ENCODE data around the gene SPX.

Gene SPX

GRCh38 chr12:21547437-21547836 is 21.3 kb downstream of the SPX start:
- Histone ChIP-seq H4K91ac (ENCODE audit: low read depth, low read length) (no peak overlapping the region), H2BK120ac (ENCODE audit: insufficient read depth, low read length, poor library complexity) (no peak overlapping the region), H3K27me3 (ENCODE audit: insufficient read depth, low read length) (no peaks in the 10 kb centered on the region), H4K8ac (ENCODE audit: low read depth, low read length) (no peak overlapping the region), H3K18ac (ENCODE audit: low read length) (no peak overlapping the region), H3K23ac (ENCODE audit: low read length) (no peak overlapping the region), H3K27ac (ENCODE audit: low read depth, low read length) (no peak overlapping the region), H2BK12ac (ENCODE audit: low read length) (no peak overlapping the region), H2AFZ (ENCODE audit: insufficient read depth, low read length, poor library complexity) (no peak overlapping the region), H3K9ac (ENCODE audit: low read length) (no peak overlapping the region), H3K4me3 (ENCODE audit: low read depth, low read length) (no peak overlapping the region), H2AK5ac (ENCODE audit: low read length) (no peak overlapping the region), H3K4ac (ENCODE audit: low read depth, low read length) (no peak overlapping the region), H3K4me1 (ENCODE audit: control insufficient read depth in 1 of 2, insufficient read depth in 2 of 2, low read length in 2 of 2) (peaks cover 0 to 2% of the 10 kb centered on the region in 2 experiments), H3K9me3 (ENCODE audit: insufficient read depth, low read depth, low read length) (no peaks in the 10 kb centered on the region), H2BK5ac (ENCODE audit: low read depth, low read length, poor library complexity) (no peak overlapping the region), H3K79me2 (ENCODE audit: control insufficient read depth, insufficient read depth, low read length, poor library complexity) (no peaks in the 10 kb centered on the region), H3K4me2 (ENCODE audit: low read length) (no peak overlapping the region), H3K36me3 (ENCODE audit: control insufficient read depth in 1 of 2, insufficient read depth in 2 of 2, low read length in 2 of 2) (no peaks in the 10 kb centered on the region), H4K12ac (ENCODE audit: low read depth, low read length) (no peak overlapping the region), H3K79me1 (ENCODE audit: low read length) (no peaks in the 10 kb centered on the region), H3K14ac (ENCODE audit: low read length) (no peak overlapping the region)
- DNase-seq: no peak
- WGBS (ENCODE audit: extremely low coverage, insufficient coverage, insufficient read length): no CpG with 5 or more reads among the region's 1 CpG

- Histone ChIP-seq H3K27ac (ENCODE audit: low read depth, low read length) (no peak overlapping the region), H4K8ac (ENCODE audit: low read depth, low read length) (no peak overlapping the region), H2BK5ac (ENCODE audit: low read depth, low read length, poor library complexity) (no peak overlapping the region), H3K9me3 (ENCODE audit: insufficient read depth, low read depth, low read length) (peaks cover 2% of the 10 kb centered on the region), H2BK12ac (ENCODE audit: low read length) (no peak overlapping the region), H3K14ac (ENCODE audit: low read length) (no peak overlapping the region), H2AFZ (ENCODE audit: insufficient read depth, low read length, poor library complexity) (no peak overlapping the region), H3K4me2 (ENCODE audit: low read length) (no peak overlapping the region), H3K27me3 (ENCODE audit: insufficient read depth, low read length) (no peaks in the 10 kb centered on the region), H3K9ac (ENCODE audit: low read length) (no peak overlapping the region), H2AK5ac (ENCODE audit: low read length) (no peak overlapping the region), H3K23ac (ENCODE audit: low read length) (no peak overlapping the region), H4K91ac (ENCODE audit: low read depth, low read length) (no peak overlapping the region), H3K18ac (ENCODE audit: low read length) (no peak overlapping the region), H4K12ac (ENCODE audit: low read depth, low read length) (no peak overlapping the region), H3K4me3 (ENCODE audit: low read depth, low read length) (no peak overlapping the region), H3K4ac (ENCODE audit: low read depth, low read length) (no peak overlapping the region), H3K4me1 (ENCODE audit: control insufficient read depth in 1 of 2, insufficient read depth in 2 of 2, low read length in 2 of 2) (no peaks in the 10 kb centered on the region), H3K79me1 (ENCODE audit: low read length) (no peaks in the 10 kb centered on the region), H3K79me2 (ENCODE audit: control insufficient read depth, insufficient read depth, low read length, poor library complexity) (no peaks in the 10 kb centered on the region), H3K36me3 (ENCODE audit: control insufficient read depth in 1 of 2, insufficient read depth in 2 of 2, low read length in 2 of 2) (no peaks in the 10 kb centered on the region), H2BK120ac (ENCODE audit: insufficient read depth, low read length, poor library complexity) (no peak overlapping the region)
- no peak for DNase-seq
- WGBS (ENCODE audit: extremely low coverage, insufficient coverage, insufficient read length): no CpG with 5 or more reads among the region's 4 CpGs
Measured at GRCh38 chr12:21551841-21552465, 25.9 kb downstream of the SPX start.

- no peaks in the 10 kb centered on the region for H3K4me1 ChIP-seq (ENCODE audit: control insufficient read depth in 1 of 2, insufficient read depth in 2 of 2, low read length in 2 of 2)
- no peak overlapping the region for H4K8ac ChIP-seq (ENCODE audit: low read depth, low read length)
- H3K9me3 ChIP-seq (ENCODE audit: insufficient read depth, low read depth, low read length): peaks cover 2% of the 10 kb centered on the region
Measured at GRCh38 chr12:21552635-21553328, 26.7 kb downstream of the SPX start.

GRCh38 chr12:21553329-21553675 is 27.2 kb downstream of the SPX start:
- Histone ChIP-seq H4K12ac (ENCODE audit: low read depth, low read length) (no peak overlapping the region), H3K79me2 (ENCODE audit: control insufficient read depth, insufficient read depth, low read length, poor library complexity) (no peaks in the 10 kb centered on the region), H2BK12ac (ENCODE audit: low read length) (no peak overlapping the region), H3K27me3 (ENCODE audit: insufficient read depth, low read length) (no peaks in the 10 kb centered on the region), H3K4ac (ENCODE audit: low read depth, low read length) (no peak overlapping the region), H3K18ac (ENCODE audit: low read length) (no peak overlapping the region), H4K8ac (ENCODE audit: low read depth, low read length) (no peak overlapping the region), H3K27ac (ENCODE audit: low read depth, low read length) (no peak overlapping the region), H3K79me1 (ENCODE audit: low read length) (no peaks in the 10 kb centered on the region), H2AFZ (ENCODE audit: insufficient read depth, low read length, poor library complexity) (no peak overlapping the region), H3K4me2 (ENCODE audit: low read length) (no peak overlapping the region), H3K4me3 (ENCODE audit: low read depth, low read length) (no peak overlapping the region), H3K14ac (ENCODE audit: low read length) (no peak overlapping the region), H4K91ac (ENCODE audit: low read depth, low read length) (no peak overlapping the region), H3K36me3 (ENCODE audit: control insufficient read depth in 1 of 2, insufficient read depth in 2 of 2, low read length in 2 of 2) (no peaks in the 10 kb centered on the region), H2BK5ac (ENCODE audit: low read depth, low read length, poor library complexity) (no peak overlapping the region), H2AK5ac (ENCODE audit: low read length) (no peak overlapping the region), H2BK120ac (ENCODE audit: insufficient read depth, low read length, poor library complexity) (no peak overlapping the region), H3K9ac (ENCODE audit: low read length) (no peak overlapping the region), H3K4me1 (ENCODE audit: control insufficient read depth in 1 of 2, insufficient read depth in 2 of 2, low read length in 2 of 2) (no peaks in the 10 kb centered on the region), H3K9me3 (ENCODE audit: insufficient read depth, low read depth, low read length) (peaks cover 2% of the 10 kb centered on the region), H3K23ac (ENCODE audit: low read length) (no peak overlapping the region)
- no peak for DNase-seq

More at GRCh38 chr12:21552635-21553328, 26.7 kb downstream of the SPX start:
- H3K4me3 ChIP-seq (ENCODE audit: low read depth, low read length): no peak overlapping the region
- no peak overlapping the region for H3K18ac ChIP-seq (ENCODE audit: low read length)
- no peaks in the 10 kb centered on the region for H3K79me1 ChIP-seq (ENCODE audit: low read length)
- no peak overlapping the region for H3K27ac ChIP-seq (ENCODE audit: low read depth, low read length)
- H3K36me3 ChIP-seq (ENCODE audit: control insufficient read depth in 1 of 2, insufficient read depth in 2 of 2, low read length in 2 of 2): no peaks in the 10 kb centered on the region
- H2BK12ac ChIP-seq (ENCODE audit: low read length): no peak overlapping the region
- no peak overlapping the region for H2AK5ac ChIP-seq (ENCODE audit: low read length)
- H4K12ac ChIP-seq (ENCODE audit: low read depth, low read length): no peak overlapping the region
- no peak overlapping the region for H3K23ac ChIP-seq (ENCODE audit: low read length)
- H3K79me2 ChIP-seq (ENCODE audit: control insufficient read depth, insufficient read depth, low read length, poor library complexity): no peaks in the 10 kb centered on the region
- H2BK120ac ChIP-seq (ENCODE audit: insufficient read depth, low read length, poor library complexity): no peak overlapping the region
- no peak overlapping the region for H2BK5ac ChIP-seq (ENCODE audit: low read depth, low read length, poor library complexity)
- WGBS (ENCODE audit: extremely low coverage, insufficient coverage, insufficient read length): 100% methylated on average over 2 of the region's 6 CpGs
- no peak overlapping the region for H2AFZ ChIP-seq (ENCODE audit: insufficient read depth, low read length, poor library complexity)
- H3K4me2 ChIP-seq (ENCODE audit: low read length): no peak overlapping the region
- no peaks in the 10 kb centered on the region for H3K27me3 ChIP-seq (ENCODE audit: insufficient read depth, low read length)
- no peak overlapping the region for H4K91ac ChIP-seq (ENCODE audit: low read depth, low read length)
- no peak overlapping the region for H3K4ac ChIP-seq (ENCODE audit: low read depth, low read length)
- H3K14ac ChIP-seq (ENCODE audit: low read length): no peak overlapping the region
- DNase-seq: no peak
- H3K9ac ChIP-seq (ENCODE audit: low read length): no peak overlapping the region

Measured in trophoblast cell (in vitro differentiated cells and primary cell).